KOPT-K1 (cell line): ENCODE data around the gene CHD8.
A peak's percentile ranks its signal among the peaks of the same experiment; 100 is the strongest.
"Not testable (repeated sequence)": the region's sequence is repeated elsewhere in the genome, so short reads cannot be mapped to it uniquely, and the experiment has no call there.

ENCODE experiments used
- H3K27ac ChIP-seq: fragments of 200-600 bp; sonication (generic); 2 replicates; pipeline ENCODE4 v1.5.1; 2016; ENCODE audit warnings: antibody characterized with exemption, mild to moderate bottlenecking, low read depth, low read length; ENCODE audit not compliant: poor library complexity, severe bottlenecking
- H3K36me3 ChIP-seq: fragments of 200-600 bp; sonication (generic); 2 replicates; pipeline ENCODE4 v1.5.1; 2017; ENCODE audit warnings: antibody characterized with exemption, mild to moderate bottlenecking, low read length, moderate library complexity; ENCODE audit not compliant: insufficient read depth
- H3K9me3 ChIP-seq: fragments of 200-600 bp; sonication (generic); 2 replicates; pipeline ENCODE4 v1.5.1; 2017; ENCODE audit warnings: antibody characterized with exemption, low read length, mild to moderate bottlenecking; ENCODE audit not compliant: insufficient read depth, poor library complexity, severe bottlenecking

CHD8 gene

GRCh38 chr14:21406213-21406612, 49.7 kb downstream of the CHD8 start:
- Histone ChIP-seq H3K27ac (no peak overlapping the region), H3K36me3 (peaks cover 100% of the 10 kb centered on the region), H3K9me3 (no peaks in the 10 kb centered on the region)

- Histone ChIP-seq H3K27ac (no peak overlapping the region), H3K9me3 (no peaks in the 10 kb centered on the region), H3K36me3 (peaks cover 100% of the 10 kb centered on the region)
Observed at GRCh38 chr14:21405097-21405496, 50.8 kb downstream of the CHD8 start.

GRCh38 chr14:21399311-21399870, 56.5 kb downstream of the CHD8 start:
- no peak overlapping the region for H3K27ac ChIP-seq
- peaks cover 100% of the 10 kb centered on the region for H3K36me3 ChIP-seq
- no peaks in the 10 kb centered on the region for H3K9me3 ChIP-seq

GRCh38 chr14:21398901-21399300, 57.0 kb downstream of the CHD8 start:
- Histone ChIP-seq H3K36me3 (peaks cover 100% of the 10 kb centered on the region), H3K9me3 (no peaks in the 10 kb centered on the region), H3K27ac (no peak overlapping the region)

- Histone ChIP-seq H3K36me3 (peaks cover 100% of the 10 kb centered on the region), H3K9me3 (no peaks in the 10 kb centered on the region), H3K27ac (no peak overlapping the region)
Observed at GRCh38 chr14:21395450-21395849, 60.5 kb downstream of the CHD8 start.

- no peaks in the 10 kb centered on the region for H3K9me3 ChIP-seq
- peaks cover 74% of the 10 kb centered on the region for H3K36me3 ChIP-seq
- peak overlapping the region; percentile 95 for H3K27ac ChIP-seq
Observed at GRCh38 chr14:21385188-21385904, 70.6 kb downstream of the CHD8 start.

GRCh38 chr14:21384494-21384851, 71.5 kb downstream of the CHD8 start:
- H3K27ac ChIP-seq: peak overlapping the region; percentile 95
- no peaks in the 10 kb centered on the region for H3K9me3 ChIP-seq
- H3K36me3 ChIP-seq: peaks cover 73% of the 10 kb centered on the region

GRCh38 chr14:21383848-21384493, 72.0 kb downstream of the CHD8 start, which contains the start of gene SUPT16H:
Gene SUPT16H, minus strand, starts transcription at chr14:21384019. Its CDS starts 92 bp downstream, at chr14:21383927.
- H3K9me3 ChIP-seq: no peaks in the 10 kb centered on the region
- H3K36me3 ChIP-seq: peaks cover 73% of the 10 kb centered on the region
- H3K27ac ChIP-seq: peak within 1 kb of the TSS; percentile 95

- peak overlapping the region; percentile 95 for H3K27ac ChIP-seq
- peaks cover 72% of the 10 kb centered on the region for H3K36me3 ChIP-seq
- no peaks in the 10 kb centered on the region for H3K9me3 ChIP-seq
Observed at GRCh38 chr14:21382886-21383847, 72.8 kb downstream of the CHD8 start.

GRCh38 chr14:21382095-21382494, 73.8 kb downstream of the CHD8 start:
- Histone ChIP-seq H3K27ac (no peak overlapping the region), H3K36me3 (peaks cover 72% of the 10 kb centered on the region), H3K9me3 (no peaks in the 10 kb centered on the region)

GRCh38 chr14:21379338-21379737, 76.6 kb downstream of the CHD8 start:
- Histone ChIP-seq H3K36me3 (peaks cover 78% of the 10 kb centered on the region), H3K27ac (no peak overlapping the region), H3K9me3 (no peaks in the 10 kb centered on the region)

GRCh38 chr14:21373980-21374379, 81.9 kb downstream of the CHD8 start:
- Histone ChIP-seq H3K9me3 (no peaks in the 10 kb centered on the region), H3K27ac (no peak overlapping the region), H3K36me3 (peaks cover 99% of the 10 kb centered on the region)

- H3K9me3 ChIP-seq, H3K27ac ChIP-seq: not testable (repeated sequence)
- H3K36me3 ChIP-seq: peaks cover 100% of the 10 kb centered on the region
Observed at GRCh38 chr14:21372814-21373213, 83.1 kb downstream of the CHD8 start.

- Histone ChIP-seq H3K9me3 (no peaks in the 10 kb centered on the region), H3K27ac (no peak overlapping the region), H3K36me3 (peaks cover 100% of the 10 kb centered on the region)
Observed at GRCh38 chr14:21369949-21370679, 85.8 kb downstream of the CHD8 start.
